ENCODE measurements around the gene KLHL34. TPM values are rescaled to one million over a fixed set of nuclear protein-coding genes. Genes with fewer than 3 reads are reported as not detected.

KLHL34 gene
- total RNA-seq, 6 experiments from 2014 or later = not detected

- Mint-ChIP-seq H3K36me3 (ENCODE audit: low read depth) (no peaks in the 10 kb centered on the region), H3K9me3 (no peaks in the 10 kb centered on the region), H3K27me3 (ENCODE audit: insufficient read depth) (peaks cover 4% of the 10 kb centered on the region; the same call in 1 of the 2 replicates), H3K27ac (no peak overlapping the region), H3K4me1 (ENCODE audit: low read depth) (no peaks in the 10 kb centered on the region), H3K4me3 (no peak overlapping the region)
- no peak for TF ChIP-seq CTCF (IDR thresholded peaks at IDR 0.05)
- no peak for DNase-seq
Observed at GRCh38 chrX:21675931-21676330, 17.8 kb upstream of the KLHL34 start.

- no peak for TF ChIP-seq CTCF (IDR thresholded peaks at IDR 0.05)
- Mint-ChIP-seq H3K27ac (no peak overlapping the region), H3K27me3 (ENCODE audit: insufficient read depth) (peaks cover 4% of the 10 kb centered on the region; the same call in 1 of the 2 replicates)
Observed at GRCh38 chrX:21674430-21675186, 16.5 kb upstream of the KLHL34 start.

GRCh38 chrX:21666679-21667078 lies 8.5 kb upstream of the KLHL34 start:
- Mint-ChIP-seq H3K9me3 (no peaks in the 10 kb centered on the region), H3K4me1 (ENCODE audit: low read depth) (no peaks in the 10 kb centered on the region), H3K36me3 (ENCODE audit: low read depth) (no peaks in the 10 kb centered on the region), H3K27ac (no peak overlapping the region), H3K27me3 (ENCODE audit: insufficient read depth) (peaks cover 5% of the 10 kb centered on the region; the same call in 1 of the 2 replicates), H3K4me3 (no peak overlapping the region)
- no peak for TF ChIP-seq CTCF (IDR thresholded peaks at IDR 0.05)
- no peak for DNase-seq

More at GRCh38 chrX:21674430-21675186, 16.5 kb upstream of the KLHL34 start:
- no peaks in the 10 kb centered on the region for H3K4me1 Mint-ChIP-seq (ENCODE audit: low read depth)
- no peaks in the 10 kb centered on the region for H3K36me3 Mint-ChIP-seq (ENCODE audit: low read depth)
- no peak overlapping the region for H3K4me3 Mint-ChIP-seq
- H3K9me3 Mint-ChIP-seq = no peaks in the 10 kb centered on the region
- DNase-seq = no peak

- H3K4me3 Mint-ChIP-seq = no peak overlapping the region
- H3K27me3 Mint-ChIP-seq (ENCODE audit: insufficient read depth) = peaks cover 5% of the 10 kb centered on the region; the same call in 1 of the 2 replicates
- no peak for TF ChIP-seq CTCF (IDR thresholded peaks at IDR 0.05)
- no peaks in the 10 kb centered on the region for H3K4me1 Mint-ChIP-seq (ENCODE audit: low read depth)
- no peaks in the 10 kb centered on the region for H3K36me3 Mint-ChIP-seq (ENCODE audit: low read depth)
- no peak for DNase-seq
- H3K27ac Mint-ChIP-seq = no peak overlapping the region
- H3K9me3 Mint-ChIP-seq = no peaks in the 10 kb centered on the region
Observed at GRCh38 chrX:21666252-21666651, 8.1 kb upstream of the KLHL34 start.

- Mint-ChIP-seq H3K9me3 (no peaks in the 10 kb centered on the region), H3K4me3 (no peak overlapping the region), H3K27ac (no peak overlapping the region), H3K4me1 (ENCODE audit: low read depth) (no peaks in the 10 kb centered on the region), H3K36me3 (ENCODE audit: low read depth) (no peaks in the 10 kb centered on the region), H3K27me3 (ENCODE audit: insufficient read depth) (peaks cover 5% of the 10 kb centered on the region; the same call in 1 of the 2 replicates)
- no peak for DNase-seq
- TF ChIP-seq CTCF (IDR thresholded peaks at IDR 0.05) = no peak
Observed at GRCh38 chrX:21662761-21663160, 4.6 kb upstream of the KLHL34 start.
